Fibroblast of peridontal ligament (primary cell): ENCODE results near the gene LBX1.

Experiments used
- DNase-seq: peaks from one replicate; pipeline ENCODE4 v3.0.0-alpha.2; 2010; ENCODE audit errors: extremely low read depth

LBX1 gene

GRCh38 chr10:101224910-101225823 lies 4.1 kb downstream of the LBX1 start:
- DNase-seq = no peak

- no peak for DNase-seq
These were observed 5.0 kb downstream of the LBX1 start for GRCh38 chr10:101224060-101224909.

- no peak for DNase-seq
These were observed 5.8 kb downstream of the LBX1 start for GRCh38 chr10:101223274-101224059.

GRCh38 chr10:101222683-101223273 lies 6.5 kb downstream of the LBX1 start:
- no peak for DNase-seq

DNA sequence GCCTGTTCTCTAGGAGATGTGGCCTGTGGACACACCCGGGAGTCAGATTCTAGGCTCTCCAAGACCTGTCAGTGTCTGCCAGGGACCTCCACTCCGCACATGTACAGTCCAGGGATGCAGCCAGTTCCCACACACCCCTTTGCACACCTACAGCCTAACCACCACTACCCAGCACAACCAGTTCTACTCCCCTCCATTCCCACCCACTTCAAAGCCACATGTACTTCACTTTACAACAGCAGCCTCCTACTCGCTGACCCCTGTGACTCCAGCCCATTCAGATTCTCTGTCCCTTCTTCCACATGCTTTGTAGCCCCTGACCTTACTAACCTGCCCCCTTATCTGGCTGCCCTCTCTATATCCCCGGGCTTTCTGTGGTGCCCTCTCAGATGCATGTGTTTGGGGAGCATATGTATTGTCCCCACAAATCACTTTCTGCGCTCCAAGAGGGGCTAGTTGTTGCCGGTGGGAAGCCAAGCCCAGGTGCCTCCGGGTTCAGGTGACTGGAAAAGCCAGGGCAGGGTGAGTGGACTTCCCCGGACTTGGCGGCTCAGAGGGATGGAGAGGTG lies 7.2 kb downstream of the LBX1 start:
- DNase-seq = no peak

DNA sequence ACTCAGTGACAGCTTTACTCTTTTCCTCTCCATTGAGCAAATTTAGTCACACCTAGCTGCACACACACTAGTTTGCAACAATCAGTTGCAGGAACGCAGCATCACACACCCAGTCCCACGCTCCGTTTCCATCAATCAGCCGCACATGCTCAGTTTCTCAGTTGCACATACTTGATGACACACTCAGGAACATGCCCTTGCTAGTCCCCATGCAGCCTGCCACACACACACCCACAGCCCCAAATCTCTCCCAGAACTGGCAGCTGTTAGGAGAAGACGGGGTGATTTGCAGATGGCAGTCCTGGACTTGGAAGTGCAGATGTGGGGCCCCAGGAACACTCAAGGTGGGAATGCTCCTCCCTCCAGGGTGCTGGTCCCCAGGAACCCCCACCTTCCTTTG lies 7.7 kb downstream of the LBX1 start:
- no peak for DNase-seq

GRCh38 chr10:101219946-101220451 lies 9.3 kb downstream of the LBX1 start:
- no peak for DNase-seq

- DNase-seq = no peak
These were observed 9.9 kb downstream of the LBX1 start for GRCh38 chr10:101219139-101219945.

DNA sequence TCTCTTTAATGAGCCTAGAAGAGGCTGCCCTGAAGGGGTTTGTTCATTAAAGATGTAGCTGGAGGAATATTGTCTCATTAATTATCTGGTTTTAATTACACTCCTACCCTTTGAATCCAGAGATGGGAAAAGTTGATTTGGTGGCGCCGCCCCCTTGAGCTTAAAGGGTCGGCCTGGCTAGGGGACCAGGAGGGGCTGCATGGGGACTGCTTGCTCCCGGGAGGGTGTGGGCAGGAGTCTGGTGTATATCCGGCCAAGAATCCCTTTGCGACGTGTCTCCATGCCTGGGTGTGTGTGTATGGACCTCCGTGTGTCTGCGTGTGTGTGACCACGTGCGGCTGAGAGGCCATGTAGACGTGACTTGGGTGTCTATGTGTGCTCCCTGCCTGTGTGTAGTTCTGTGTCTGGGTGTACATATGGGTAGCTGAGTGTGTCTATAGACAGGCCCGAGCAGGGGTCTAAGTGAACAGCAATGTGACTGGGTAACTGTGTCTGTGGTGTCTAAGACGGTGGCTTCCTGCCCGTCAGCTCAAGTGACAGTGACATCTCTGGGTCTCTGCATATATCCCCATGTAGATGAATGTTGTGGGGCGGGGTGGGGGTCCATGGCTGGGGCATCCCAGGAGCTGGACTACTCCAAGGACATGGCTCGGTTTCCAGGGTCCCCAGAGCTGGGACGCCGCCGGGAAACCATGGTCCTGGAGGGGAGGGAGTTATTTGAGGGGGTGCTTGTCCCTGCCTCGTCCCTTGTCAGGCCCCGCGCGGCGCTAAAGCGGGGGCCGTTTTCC lies 10.7 kb downstream of the LBX1 start:
- DNase-seq = no peak

DNA sequence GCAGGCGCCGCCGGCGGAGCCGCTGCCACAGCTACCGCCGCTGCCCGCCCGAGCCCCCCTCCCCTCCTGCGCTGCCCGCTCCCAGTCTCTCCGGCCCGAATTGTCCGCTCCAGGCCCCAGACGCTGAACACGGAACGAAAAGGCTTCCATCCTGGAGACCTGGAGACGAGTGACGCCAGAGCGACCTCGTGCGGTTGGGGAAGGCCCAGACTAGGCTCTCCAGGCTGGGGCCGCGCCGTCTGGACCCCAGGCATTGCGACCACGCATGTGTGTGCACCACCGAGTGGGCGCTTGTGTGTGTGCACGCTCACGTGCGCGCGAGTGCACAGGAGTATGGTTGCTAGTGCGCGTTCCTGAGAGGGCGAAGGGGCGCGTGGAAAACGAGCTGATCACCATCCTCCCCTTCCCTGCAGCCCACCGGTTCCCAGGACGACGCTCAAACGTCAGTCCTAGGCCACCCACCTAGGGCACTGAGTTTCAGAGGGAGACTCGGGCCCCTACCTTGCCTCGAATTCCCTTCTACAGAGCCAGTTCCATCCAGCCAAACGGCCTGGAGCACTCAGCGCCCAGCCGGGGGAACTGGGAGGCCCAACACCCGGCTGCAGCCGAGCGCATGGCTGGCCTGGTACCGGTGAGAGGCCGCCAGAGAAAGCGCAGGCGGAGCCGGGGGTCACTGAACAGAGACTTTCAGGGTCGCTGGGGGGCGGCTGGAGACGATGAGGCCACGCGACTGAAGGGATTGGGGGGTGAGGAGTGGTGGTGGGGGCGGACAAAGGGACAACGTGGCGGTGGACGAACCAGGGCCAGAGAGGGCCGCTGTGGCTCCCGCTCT lies 11.6 kb downstream of the LBX1 start:
- no peak for DNase-seq

- DNase-seq = no peak
These were observed 12.2 kb downstream of the LBX1 start for GRCh38 chr10:101217044-101217425.

DNA sequence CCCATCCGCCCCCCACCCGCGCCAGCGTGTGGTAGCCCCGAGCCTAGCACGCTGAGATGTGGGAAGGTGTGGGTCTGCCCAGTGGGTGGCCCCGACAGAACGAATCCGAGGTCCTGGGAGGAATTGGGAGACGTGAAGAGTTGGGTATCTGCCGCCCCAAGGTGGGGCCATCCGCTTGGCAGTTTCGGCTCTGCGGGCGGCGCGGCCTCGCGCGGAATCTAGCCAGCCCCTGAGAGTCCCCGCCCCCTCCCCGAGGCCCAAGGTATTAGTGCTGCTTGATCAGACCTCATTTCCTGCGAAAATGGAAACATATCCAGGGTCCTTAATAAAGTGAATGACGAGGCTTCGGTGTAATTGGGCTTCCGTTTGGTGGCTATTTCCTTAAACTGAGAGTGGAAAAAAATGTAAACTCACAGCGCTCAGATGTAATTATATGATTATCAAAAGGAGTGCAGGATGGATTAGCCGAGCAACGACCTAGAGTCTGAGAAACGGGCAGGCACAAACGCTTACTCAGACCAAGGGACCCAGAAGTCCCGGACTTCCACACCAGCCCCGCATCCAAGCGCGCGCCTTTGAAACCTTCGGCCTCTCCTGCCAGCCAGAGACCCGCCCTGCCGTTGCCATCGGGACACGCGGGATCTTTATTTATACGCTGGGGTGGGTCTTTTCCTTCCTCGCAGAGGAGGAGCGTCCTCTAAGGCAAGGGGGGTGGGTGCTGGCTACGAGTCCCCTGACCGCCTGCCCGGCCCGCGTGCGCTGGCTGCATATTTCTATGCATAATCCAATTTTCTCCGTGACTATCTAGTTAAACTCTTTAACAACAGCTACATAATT lies 12.8 kb downstream of the LBX1 start:
- no peak for DNase-seq

DNA sequence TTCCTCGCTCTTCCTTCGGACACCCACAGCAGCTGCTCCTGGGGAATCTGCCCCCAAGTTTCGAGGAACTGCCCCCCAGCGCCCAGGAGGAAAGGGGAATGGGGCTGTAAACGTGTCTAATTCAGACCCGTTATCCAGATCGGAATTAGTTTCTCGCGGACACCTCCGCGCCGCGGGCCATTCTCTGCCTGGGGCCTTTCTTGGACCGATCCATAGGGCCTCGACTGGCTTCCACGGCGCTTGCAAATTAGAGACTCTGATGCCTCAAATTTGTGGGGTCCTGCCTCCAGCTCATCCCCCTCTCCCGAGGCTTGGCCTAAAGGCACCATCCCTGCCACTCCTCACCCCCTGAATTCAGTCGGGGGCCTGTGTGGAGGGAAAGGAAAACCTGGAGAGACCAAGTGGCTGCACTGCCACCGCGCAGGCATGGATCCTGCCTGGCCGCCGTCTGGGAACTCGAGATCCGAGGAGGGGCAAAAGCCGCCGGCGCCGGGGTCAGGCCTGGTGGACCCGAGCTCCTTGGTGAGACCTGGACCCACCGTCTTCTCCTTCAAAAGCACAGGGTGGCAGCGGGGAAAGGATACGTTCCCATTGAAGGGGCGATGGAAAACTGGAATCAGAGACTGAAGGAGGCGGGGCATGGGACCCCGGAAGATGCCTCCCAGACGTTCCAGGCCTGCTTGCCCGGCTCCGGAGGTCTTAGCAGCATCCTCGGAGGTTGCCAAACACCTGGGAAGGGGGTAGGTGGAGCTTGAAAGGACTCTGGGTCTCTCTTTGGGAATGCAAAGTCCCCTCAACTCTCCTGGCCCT lies 13.7 kb downstream of the LBX1 start:
- DNase-seq = no peak

DNA sequence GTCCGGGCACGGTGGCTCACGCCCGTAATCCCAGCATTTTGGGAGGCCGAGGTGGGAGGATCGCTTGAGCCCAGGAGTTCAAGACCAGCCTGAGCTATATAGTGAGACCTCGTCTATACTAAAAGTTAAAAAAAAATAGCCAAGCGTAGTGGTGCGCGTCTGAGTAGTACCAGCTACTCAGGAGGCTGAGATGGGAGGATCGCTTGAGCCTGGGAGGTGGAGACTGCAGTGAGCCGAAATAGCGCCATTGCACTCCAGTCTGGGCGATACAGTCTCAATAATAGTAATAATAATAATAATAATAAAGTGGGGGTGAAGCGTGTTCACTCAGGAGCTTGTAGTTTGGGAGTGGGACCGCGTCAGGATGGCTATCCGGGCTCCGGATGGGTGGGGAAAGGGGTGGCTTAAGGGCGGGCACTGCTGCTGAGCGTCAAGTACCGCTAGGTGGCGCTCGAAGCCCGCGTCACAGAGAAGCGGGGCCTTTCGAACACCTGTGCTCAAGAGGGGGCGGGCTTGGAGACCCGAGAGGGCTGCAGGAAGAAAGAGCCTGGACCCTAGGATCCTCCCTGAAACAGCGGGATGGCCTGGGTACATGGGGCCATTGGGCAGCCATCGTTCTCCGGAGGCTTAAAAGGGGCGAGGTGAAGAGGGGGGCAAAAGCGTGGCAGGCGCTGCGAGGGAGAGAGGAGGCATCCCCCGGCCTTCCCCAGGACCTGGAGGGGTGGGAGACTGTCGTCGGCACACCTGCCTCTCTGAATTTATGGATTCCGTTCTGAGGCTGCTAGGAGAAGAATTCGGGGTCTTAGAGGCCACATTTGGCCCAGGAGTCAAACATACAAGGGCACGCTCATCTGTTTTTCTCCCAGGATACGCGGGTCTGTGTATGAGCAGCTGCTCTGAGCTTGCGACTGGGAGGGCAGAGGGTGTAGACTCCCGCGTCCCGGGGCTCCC lies 14.5 kb downstream of the LBX1 start:
- peak; percentile 29 for DNase-seq

DNA sequence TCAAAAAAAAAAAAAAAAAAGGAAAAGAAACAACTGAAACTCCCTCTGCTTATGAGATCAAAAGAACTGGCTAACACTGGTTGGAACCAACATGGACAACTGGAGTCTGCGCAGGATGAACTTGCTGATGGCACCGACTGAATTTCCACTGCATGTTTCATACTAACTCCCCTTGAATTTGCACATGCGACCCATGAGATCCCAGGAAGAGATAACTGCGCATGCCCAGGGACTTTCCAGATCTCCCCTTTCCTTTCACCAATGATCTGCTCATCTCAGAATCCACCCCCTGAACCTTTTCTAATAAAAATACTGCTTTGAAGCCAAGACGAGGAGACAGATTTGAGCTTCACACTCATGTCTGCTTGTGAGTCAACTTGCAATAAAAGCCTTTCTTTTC lies 20.7 kb downstream of the LBX1 start:
- DNase-seq = no peak

- no peak for DNase-seq
These were observed 22.2 kb downstream of the LBX1 start for GRCh38 chr10:101207026-101207425.
